GM23338 (cell line): ENCODE data around the gene NSD1. TPM values are rescaled to one million over a fixed set of nuclear protein-coding genes. Genes with fewer than 3 reads are reported as not detected.

Experiments used
- ATAC-seq: fragments of 200-7000 bp; cut with Tn5 transposase; 3 replicates; pipeline ENCODE4 v1.9.1; 2020
- DNase-seq: peaks from one replicate; pipeline ENCODE4 v3.0.0-alpha.2; 2015; ENCODE audit warnings: low spot score
- H2AFZ ChIP-seq: fragments of 200-600 bp; sonication (generic); 2 replicates; pipeline ENCODE4 v1.8.0; 2016; ENCODE audit warnings: antibody characterized with exemption, mild to moderate bottlenecking, moderate library complexity
- H3F3A ChIP-seq: fragments of 200-600 bp; sonication (generic); replicated peaks from 2 replicates; pipeline ENCODE4 v1.8.0; 2017; ENCODE audit warnings: antibody characterized with exemption, mixed run types, low read depth
- H3K27ac ChIP-seq: fragments of 200-600 bp; sonication (generic); 2 replicates; pipeline ENCODE4 v1.6.1; 2016; ENCODE audit warnings: low read depth
- H3K27me3 ChIP-seq: fragments of 200-600 bp; sonication (generic); 2 replicates; pipeline ENCODE4 v1.8.0; 2016; ENCODE audit warnings: mild to moderate bottlenecking, mixed run types, moderate library complexity; ENCODE audit not compliant: insufficient read depth
- H3K36me3 ChIP-seq: fragments of 200-600 bp; sonication (generic); 2 replicates; pipeline ENCODE4 v1.8.0; 2016; ENCODE audit warnings: mild to moderate bottlenecking; ENCODE audit not compliant: insufficient read depth
- H3K4me1 ChIP-seq: fragments of 200-600 bp; sonication (generic); 2 replicates; pipeline ENCODE4 v1.8.0; 2016; ENCODE audit warnings: mild to moderate bottlenecking, moderate library complexity; ENCODE audit not compliant: insufficient read depth
- H3K4me2 ChIP-seq: fragments of 200-600 bp; sonication (generic); 2 replicates; pipeline ENCODE4 v1.7.1; 2017; ENCODE audit warnings: mixed run types
- H3K4me3 ChIP-seq: fragments of 200-600 bp; sonication (generic); 2 replicates; pipeline ENCODE4 v1.6.1; 2016; ENCODE audit warnings: mixed run types
- H3K79me2 ChIP-seq: fragments of 200-600 bp; sonication (generic); replicated peaks from 2 replicates; pipeline ENCODE4 v1.8.0; 2017; ENCODE audit warnings: mild to moderate bottlenecking; ENCODE audit not compliant: insufficient read depth
- H3K9me2 ChIP-seq: fragments of 200-600 bp; sonication (generic); 2 replicates; pipeline ENCODE4 v1.8.0; 2017; ENCODE audit not compliant: insufficient read depth
- H4K20me1 ChIP-seq: fragments of 200-600 bp; sonication (generic); replicated peaks from 2 replicates; pipeline ENCODE4 v1.8.0; 2017; ENCODE audit warnings: mild to moderate bottlenecking; ENCODE audit not compliant: insufficient read depth
- H3K27ac Mint-ChIP-seq: 2 replicates; pipeline ENCODE4 v1.8.0; 2020; ENCODE audit warnings: inconsistent platforms, mild to moderate bottlenecking, moderate library complexity, mixed read lengths
- H3K27me3 Mint-ChIP-seq: 3 replicates; pipeline ENCODE4 v1.8.0; 2022; ENCODE audit warnings: low read depth, mild to moderate bottlenecking, moderate library complexity, mixed read lengths, inconsistent platforms; ENCODE audit not compliant: insufficient read depth, poor library complexity
- H3K36me3 Mint-ChIP-seq: 3 replicates; pipeline ENCODE4 v1.8.0; 2021; ENCODE audit warnings: low read depth, mild to moderate bottlenecking, inconsistent platforms, moderate library complexity, mixed read lengths
- H3K4me1 Mint-ChIP-seq: 3 replicates; pipeline ENCODE4 v1.8.0; 2020; ENCODE audit warnings: mild to moderate bottlenecking, inconsistent platforms, mixed read lengths
- H3K4me3 Mint-ChIP-seq: 3 replicates; pipeline ENCODE4 v1.8.0; 2021; ENCODE audit warnings: moderate library complexity, mild to moderate bottlenecking, inconsistent platforms, mixed read lengths
- H3K9me3 Mint-ChIP-seq: 3 replicates; pipeline ENCODE4 v1.8.0; 2020; ENCODE audit warnings: moderate library complexity, mild to moderate bottlenecking, inconsistent platforms, mixed read lengths
- CREB1 ChIP-seq: fragments of 250-450 bp; sonication (Bioruptor Pico); IDR thresholded peaks from 2 replicates; pipeline ENCODE4 v1.5.0; 2020; ENCODE audit warnings: low read depth, mild to moderate bottlenecking, moderate library complexity
- ETS1 ChIP-seq: IDR thresholded peaks from 2 replicates; pipeline ENCODE4 v1.6.1; 2016; ENCODE audit warnings: antibody characterized with exemption
- JUNB ChIP-seq: IDR thresholded peaks from one replicate; pipeline ENCODE4 v1.6.1; 2016; ENCODE audit warnings: antibody characterized with exemption; ENCODE audit not compliant: unreplicated experiment
- STAT1 ChIP-seq: IDR thresholded peaks from one replicate; pipeline ENCODE4 v1.6.1; 2016; ENCODE audit warnings: antibody characterized with exemption; ENCODE audit not compliant: unreplicated experiment
- polyA plus RNA-seq: library from polyadenylated mRNA; unstranded; fragments of >200 nt; fragmentation: Nextera tagmentation; extraction: Ambion mirVana; gene quantifications from 2 replicates; pipeline ENCODE4 v1.2.1, GENCODE V29; 2016
- total RNA-seq: library from RNA; depleted of rRNA; stranded (reverse); fragments of >200 nt; shearing (Covaris generic); gene quantifications from 2 replicates; pipeline ENCODE4 v1.2.3, GENCODE V29; 2014
- TF ChIP-seq, protein P1 (sequence below): IDR thresholded peaks from one replicate; pipeline ENCODE4 v1.6.1; 2018; ENCODE audit warnings: antibody characterized with exemption; ENCODE audit not compliant: unreplicated experiment
- TF ChIP-seq, protein P2 (sequence below): fragments of 250-450 bp; sonication (Bioruptor Pico); IDR thresholded peaks from 2 replicates; pipeline ENCODE4 v1.5.0; 2020; ENCODE audit warnings: mild to moderate bottlenecking, moderate library complexity
- TF ChIP-seq, protein P3 (sequence below), 2 experiments: fragments of 200-600 bp in 1 of 2; sonication (generic) in 1 of 2; conservative IDR thresholded peaks; 2 replicates each; pipeline versions ENCODE4 v1.5.1 to v1.6.1; 2016 to 2017; ENCODE audit warnings: antibody characterized with exemption in 2 of 2, low read depth in 2 of 2, mild to moderate bottlenecking in 2 of 2, moderate library complexity in 1 of 2

The NSD1 gene
- total and polyA plus RNA-seq, 2 experiments from 2014 or later: 96.4 to 106 TPM

GRCh38 chr5:177328545-177329231 lies 195.1 kb downstream of the NSD1 start:
- Histone ChIP-seq H3K27me3 (no peaks in the 10 kb centered on the region), H2AFZ (no peak overlapping the region), H3K4me2 (no peak overlapping the region), H3K36me3 (no peaks in the 10 kb centered on the region; the same call in 1 of the 2 replicates), H3K4me3 (no peak overlapping the region), H3K79me2 (0 out of 2 replicates have a peak, but pooled peaks cover 7% of the 10 kb centered on the region), H3K9me2 (no peaks in the 10 kb centered on the region), H3K27ac (peak overlapping the region; percentile 72; the same call in 1 of the 2 replicates), H3K4me1 (peaks cover 9% of the 10 kb centered on the region), H3F3A (no peaks in the 10 kb centered on the region; the same call in 1 of the 2 replicates), H4K20me1 (peaks cover 3% of the 10 kb centered on the region; the same call in 1 of the 2 replicates)
- no peak for TF ChIP-seq STAT1
- TF ChIP-seq JUNB: no peak
- TF ChIP-seq, protein P1, sequence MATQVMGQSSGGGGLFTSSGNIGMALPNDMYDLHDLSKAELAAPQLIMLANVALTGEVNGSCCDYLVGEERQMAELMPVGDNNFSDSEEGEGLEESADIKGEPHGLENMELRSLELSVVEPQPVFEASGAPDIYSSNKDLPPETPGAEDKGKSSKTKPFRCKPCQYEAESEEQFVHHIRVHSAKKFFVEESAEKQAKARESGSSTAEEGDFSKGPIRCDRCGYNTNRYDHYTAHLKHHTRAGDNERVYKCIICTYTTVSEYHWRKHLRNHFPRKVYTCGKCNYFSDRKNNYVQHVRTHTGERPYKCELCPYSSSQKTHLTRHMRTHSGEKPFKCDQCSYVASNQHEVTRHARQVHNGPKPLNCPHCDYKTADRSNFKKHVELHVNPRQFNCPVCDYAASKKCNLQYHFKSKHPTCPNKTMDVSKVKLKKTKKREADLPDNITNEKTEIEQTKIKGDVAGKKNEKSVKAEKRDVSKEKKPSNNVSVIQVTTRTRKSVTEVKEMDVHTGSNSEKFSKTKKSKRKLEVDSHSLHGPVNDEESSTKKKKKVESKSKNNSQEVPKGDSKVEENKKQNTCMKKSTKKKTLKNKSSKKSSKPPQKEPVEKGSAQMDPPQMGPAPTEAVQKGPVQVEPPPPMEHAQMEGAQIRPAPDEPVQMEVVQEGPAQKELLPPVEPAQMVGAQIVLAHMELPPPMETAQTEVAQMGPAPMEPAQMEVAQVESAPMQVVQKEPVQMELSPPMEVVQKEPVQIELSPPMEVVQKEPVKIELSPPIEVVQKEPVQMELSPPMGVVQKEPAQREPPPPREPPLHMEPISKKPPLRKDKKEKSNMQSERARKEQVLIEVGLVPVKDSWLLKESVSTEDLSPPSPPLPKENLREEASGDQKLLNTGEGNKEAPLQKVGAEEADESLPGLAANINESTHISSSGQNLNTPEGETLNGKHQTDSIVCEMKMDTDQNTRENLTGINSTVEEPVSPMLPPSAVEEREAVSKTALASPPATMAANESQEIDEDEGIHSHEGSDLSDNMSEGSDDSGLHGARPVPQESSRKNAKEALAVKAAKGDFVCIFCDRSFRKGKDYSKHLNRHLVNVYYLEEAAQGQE: no peak
- TF ChIP-seq, protein P2, sequence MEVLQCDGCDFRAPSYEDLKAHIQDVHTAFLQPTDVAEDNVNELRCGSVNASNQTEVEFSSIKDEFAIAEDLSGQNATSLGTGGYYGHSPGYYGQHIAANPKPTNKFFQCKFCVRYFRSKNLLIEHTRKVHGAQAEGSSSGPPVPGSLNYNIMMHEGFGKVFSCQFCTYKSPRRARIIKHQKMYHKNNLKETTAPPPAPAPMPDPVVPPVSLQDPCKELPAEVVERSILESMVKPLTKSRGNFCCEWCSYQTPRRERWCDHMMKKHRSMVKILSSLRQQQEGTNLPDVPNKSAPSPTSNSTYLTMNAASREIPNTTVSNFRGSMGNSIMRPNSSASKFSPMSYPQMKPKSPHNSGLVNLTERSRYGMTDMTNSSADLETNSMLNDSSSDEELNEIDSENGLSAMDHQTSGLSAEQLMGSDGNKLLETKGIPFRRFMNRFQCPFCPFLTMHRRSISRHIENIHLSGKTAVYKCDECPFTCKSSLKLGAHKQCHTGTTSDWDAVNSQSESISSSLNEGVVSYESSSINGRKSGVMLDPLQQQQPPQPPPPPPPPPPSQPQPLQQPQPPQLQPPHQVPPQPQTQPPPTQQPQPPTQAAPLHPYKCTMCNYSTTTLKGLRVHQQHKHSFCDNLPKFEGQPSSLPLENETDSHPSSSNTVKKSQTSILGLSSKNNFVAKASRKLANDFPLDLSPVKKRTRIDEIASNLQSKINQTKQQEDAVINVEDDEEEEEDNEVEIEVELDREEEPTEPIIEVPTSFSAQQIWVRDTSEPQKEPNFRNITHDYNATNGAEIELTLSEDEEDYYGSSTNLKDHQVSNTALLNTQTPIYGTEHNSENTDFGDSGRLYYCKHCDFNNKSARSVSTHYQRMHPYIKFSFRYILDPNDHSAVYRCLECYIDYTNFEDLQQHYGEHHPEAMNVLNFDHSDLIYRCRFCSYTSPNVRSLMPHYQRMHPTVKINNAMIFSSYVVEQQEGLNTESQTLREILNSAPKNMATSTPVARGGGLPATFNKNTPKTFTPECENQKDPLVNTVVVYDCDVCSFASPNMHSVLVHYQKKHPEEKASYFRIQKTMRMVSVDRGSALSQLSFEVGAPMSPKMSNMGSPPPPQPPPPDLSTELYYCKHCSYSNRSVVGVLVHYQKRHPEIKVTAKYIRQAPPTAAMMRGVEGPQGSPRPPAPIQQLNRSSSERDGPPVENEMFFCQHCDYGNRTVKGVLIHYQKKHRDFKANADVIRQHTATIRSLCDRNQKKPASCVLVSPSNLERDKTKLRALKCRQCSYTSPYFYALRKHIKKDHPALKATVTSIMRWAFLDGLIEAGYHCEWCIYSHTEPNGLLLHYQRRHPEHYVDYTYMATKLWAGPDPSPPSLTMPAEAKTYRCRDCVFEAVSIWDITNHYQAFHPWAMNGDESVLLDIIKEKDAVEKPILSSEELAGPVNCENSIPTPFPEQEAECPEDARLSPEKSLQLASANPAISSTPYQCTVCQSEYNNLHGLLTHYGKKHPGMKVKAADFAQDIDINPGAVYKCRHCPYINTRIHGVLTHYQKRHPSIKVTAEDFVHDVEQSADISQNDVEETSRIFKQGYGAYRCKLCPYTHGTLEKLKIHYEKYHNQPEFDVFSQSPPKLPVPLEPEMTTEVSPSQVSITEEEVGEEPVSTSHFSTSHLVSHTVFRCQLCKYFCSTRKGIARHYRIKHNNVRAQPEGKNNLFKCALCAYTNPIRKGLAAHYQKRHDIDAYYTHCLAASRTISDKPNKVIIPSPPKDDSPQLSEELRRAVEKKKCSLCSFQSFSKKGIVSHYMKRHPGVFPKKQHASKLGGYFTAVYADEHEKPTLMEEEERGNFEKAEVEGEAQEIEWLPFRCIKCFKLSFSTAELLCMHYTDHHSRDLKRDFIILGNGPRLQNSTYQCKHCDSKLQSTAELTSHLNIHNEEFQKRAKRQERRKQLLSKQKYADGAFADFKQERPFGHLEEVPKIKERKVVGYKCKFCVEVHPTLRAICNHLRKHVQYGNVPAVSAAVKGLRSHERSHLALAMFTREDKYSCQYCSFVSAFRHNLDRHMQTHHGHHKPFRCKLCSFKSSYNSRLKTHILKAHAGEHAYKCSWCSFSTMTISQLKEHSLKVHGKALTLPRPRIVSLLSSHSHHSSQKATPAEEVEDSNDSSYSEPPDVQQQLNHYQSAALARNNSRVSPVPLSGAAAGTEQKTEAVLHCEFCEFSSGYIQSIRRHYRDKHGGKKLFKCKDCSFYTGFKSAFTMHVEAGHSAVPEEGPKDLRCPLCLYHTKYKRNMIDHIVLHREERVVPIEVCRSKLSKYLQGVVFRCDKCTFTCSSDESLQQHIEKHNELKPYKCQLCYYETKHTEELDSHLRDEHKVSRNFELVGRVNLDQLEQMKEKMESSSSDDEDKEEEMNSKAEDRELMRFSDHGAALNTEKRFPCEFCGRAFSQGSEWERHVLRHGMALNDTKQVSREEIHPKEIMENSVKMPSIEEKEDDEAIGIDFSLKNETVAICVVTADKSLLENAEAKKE (CRISPR knock-in tag): no peak
- no peak for TF ChIP-seq ETS1
- no peak for TF ChIP-seq CREB1 (CRISPR knock-in tag)
- TF ChIP-seq, protein P3, sequence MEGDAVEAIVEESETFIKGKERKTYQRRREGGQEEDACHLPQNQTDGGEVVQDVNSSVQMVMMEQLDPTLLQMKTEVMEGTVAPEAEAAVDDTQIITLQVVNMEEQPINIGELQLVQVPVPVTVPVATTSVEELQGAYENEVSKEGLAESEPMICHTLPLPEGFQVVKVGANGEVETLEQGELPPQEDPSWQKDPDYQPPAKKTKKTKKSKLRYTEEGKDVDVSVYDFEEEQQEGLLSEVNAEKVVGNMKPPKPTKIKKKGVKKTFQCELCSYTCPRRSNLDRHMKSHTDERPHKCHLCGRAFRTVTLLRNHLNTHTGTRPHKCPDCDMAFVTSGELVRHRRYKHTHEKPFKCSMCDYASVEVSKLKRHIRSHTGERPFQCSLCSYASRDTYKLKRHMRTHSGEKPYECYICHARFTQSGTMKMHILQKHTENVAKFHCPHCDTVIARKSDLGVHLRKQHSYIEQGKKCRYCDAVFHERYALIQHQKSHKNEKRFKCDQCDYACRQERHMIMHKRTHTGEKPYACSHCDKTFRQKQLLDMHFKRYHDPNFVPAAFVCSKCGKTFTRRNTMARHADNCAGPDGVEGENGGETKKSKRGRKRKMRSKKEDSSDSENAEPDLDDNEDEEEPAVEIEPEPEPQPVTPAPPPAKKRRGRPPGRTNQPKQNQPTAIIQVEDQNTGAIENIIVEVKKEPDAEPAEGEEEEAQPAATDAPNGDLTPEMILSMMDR (conservative IDR thresholded peaks at IDR 0.05; ENCODE audit: low read depth in 2 of 2): no peak
- Mint-ChIP-seq H3K27me3 (peaks cover 10% of the 10 kb centered on the region), H3K4me1 (peaks cover 12% of the 10 kb centered on the region), H3K36me3 (peaks cover 27% of the 10 kb centered on the region), H3K27ac (no peak overlapping the region), H3K4me3 (no peak overlapping the region), H3K9me3 (no peaks in the 10 kb centered on the region)
- DNase-seq: no peak
- no peak for ATAC-seq
